DMS 273 (cell line): ENCODE data around the gene ATP6V0C.
A peak's percentile ranks its signal among the peaks of the same experiment; 100 is the strongest.

Source experiments
- DNase-seq: peaks from one replicate; lab custom pipeline; 2025; ENCODE audit not compliant: unreplicated experiment; lab: John Stamatoyannopoulos, UW

The ATP6V0C gene

DNA sequence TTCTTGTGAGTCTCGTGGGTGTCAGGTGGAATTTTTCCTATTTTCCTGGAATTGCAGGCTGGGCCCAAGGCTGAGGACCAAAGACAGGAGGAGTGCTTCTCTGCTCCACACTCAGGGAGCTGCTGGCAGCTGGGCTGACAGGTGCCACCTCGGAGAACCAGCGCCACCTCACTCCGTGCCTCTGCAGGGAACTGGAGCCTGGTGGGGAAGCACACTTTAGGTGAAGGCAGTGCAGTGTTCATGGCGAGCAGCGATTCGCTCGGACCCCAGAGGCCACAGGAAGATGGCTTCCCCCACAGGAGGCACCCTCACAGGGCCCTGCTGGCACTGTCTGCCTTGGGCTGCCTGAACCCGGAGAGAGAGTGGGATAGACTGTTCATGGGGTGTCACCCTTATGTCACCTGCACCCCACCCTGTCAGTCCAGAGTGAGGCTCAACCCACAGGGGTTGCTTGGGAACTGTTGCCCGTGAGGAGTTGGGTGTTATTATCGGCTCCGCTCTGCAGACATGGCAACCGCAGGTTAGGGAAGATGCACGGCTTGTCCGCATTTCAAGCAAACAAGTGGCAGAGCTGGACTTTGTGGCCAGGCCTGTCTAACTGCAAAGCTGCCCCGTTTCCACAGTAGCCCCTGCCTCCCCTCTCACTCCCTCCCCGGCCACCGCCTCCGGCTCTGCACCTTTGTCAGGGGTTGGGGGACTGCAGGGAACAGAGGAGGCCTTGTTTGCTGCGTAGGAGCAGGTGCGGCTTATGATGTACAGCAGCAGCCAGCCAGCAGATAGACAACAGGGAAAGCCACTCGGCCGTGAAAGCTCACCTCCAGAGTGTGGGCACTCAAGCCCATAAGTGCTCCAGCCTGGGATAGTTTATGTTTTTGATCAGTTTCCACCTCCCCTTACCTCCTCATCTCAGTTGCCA is 23.3 kb upstream of the ATP6V0C start:
- DNase-seq = no peak

DNA sequence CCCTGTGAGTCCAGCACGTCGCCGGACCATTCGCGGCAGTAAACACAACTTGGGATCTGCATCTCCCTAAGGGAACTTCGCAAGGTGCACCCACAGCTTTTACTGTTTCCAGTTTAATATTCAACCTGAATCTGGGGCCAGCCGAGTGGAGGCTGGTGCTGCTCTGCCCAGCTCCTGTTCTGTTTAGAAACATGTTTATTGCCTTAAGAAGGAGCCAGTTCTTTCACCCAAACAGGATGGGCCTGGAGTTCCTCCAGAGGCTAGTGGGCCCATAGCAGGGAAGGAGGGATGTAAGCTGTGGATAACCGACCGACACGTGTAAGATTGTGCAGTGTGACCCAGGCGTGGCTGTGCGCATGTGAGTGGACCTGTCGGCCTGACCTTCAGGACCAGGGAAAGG is 21.5 kb upstream of the ATP6V0C start:
- no peak for DNase-seq

DNA sequence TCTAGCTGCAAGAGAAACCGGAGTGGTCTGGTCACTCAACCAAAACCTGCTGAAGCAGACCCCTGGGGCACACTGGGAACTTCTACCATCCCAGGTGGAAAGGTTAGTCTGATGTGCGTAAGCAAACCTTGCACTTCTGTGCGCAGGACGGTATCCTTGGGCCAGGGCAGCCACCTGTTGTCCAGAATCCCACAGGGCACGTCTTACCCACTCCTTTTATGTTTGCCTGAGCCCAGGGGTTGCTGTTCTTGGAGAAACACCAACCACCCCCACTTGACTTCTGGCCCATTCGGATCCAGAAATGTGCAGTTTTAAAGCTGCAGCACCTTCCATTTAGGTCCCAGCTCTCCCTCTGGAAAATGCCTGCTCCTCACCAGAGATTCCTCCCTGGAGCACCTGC is 20.1 kb upstream of the ATP6V0C start:
- DNase-seq = no peak

GRCh38 chr16:2494616-2495015 is 19.1 kb upstream of the ATP6V0C start:
- no peak for DNase-seq

DNA sequence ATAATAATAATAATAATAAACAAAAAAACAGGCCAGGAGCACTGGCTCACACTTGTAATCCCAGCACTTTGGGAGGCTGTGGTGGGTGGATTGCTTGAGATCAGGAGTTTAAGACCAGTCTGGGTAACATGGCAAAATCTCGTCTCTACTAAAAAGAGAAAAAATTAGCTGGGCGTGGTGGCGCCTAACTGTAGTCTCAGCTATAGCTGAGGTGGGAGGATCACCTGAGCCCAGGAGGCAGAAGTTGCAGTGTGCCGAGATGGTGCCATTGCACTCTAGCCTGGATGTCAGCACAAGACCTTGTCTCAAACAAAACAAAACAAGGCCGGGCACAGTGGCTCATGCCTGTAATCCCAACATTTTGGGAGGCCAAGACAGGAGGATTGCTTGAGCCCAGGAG is 18.7 kb upstream of the ATP6V0C start:
- DNase-seq = no peak

DNA sequence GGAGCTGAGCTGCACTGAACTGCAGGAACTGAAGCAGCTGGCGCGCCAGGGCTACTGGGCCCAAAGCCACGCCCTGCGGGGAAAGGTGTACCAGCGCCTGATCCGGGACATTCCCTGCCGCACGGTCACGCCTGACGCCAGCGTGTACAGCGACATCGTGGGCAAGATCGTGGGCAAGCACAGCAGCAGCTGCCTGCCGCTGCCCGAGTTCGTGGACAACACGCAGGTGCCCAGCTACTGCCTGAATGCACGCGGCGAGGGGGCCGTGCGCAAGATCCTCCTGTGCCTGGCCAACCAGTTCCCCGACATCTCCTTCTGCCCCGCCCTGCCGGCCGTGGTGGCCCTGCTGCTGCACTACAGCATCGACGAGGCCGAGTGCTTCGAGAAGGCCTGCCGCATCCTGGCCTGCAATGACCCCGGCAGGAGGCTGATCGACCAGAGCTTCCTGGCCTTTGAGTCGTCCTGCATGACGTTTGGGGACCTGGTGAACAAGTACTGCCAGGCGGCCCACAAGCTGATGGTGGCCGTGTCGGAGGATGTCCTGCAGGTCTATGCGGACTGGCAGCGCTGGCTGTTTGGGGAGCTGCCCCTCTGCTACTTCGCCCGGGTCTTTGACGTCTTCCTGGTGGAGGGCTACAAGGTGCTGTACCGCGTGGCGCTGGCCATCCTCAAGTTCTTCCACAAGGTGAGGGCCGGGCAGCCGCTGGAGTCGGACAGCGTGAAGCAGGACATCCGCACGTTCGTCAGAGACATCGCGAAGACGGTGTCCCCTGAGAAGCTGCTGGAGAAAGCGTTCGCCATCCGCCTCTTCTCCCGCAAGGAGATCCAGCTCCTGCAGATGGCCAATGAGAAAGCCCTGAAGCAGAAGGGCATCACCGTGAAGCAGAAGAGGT is 17.3 kb upstream of the ATP6V0C start:
- no peak for DNase-seq

- DNase-seq = peak; percentile 92
Measured at GRCh38 chr16:2497116-2497630, 16.6 kb upstream of the ATP6V0C start.

- peak; percentile 83 for DNase-seq
Measured at GRCh38 chr16:2497695-2498484, 15.9 kb upstream of the ATP6V0C start.

DNA sequence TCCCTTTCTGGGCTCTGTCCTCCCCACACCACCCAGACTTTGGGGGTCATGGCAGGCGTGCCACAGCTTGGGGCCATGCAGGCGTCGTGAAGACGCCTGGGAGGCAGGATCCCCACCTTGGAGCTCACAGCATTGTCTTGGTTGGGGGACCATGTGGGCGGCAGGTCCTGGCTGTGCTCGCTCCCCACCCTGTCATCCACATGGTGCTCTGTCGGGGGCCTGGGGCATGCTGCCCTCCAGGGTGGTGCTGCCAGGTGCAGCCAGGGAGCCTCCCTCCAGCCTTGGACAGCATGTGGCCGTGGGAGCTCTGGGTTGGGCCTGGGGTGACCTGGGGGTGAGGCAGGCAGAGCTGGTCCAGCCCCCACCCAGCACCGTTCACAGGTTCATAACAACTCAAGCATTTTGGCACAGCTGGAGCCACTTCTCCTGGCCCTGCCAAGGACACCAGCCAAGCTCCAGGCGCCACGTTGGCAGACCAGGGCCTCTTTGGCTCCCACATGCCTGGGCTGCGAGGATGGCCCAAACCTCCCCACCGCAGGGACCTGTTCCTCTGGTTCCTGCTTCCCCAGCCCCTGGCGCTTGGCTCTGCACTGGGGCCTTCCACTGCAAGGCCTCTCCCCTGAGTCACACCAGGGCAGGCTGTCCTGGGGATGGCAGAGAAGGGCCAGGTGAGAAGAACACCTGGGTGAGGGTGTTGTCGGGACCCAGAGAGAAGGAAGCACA is 15.1 kb upstream of the ATP6V0C start:
- DNase-seq = peak; percentile 60

DNA sequence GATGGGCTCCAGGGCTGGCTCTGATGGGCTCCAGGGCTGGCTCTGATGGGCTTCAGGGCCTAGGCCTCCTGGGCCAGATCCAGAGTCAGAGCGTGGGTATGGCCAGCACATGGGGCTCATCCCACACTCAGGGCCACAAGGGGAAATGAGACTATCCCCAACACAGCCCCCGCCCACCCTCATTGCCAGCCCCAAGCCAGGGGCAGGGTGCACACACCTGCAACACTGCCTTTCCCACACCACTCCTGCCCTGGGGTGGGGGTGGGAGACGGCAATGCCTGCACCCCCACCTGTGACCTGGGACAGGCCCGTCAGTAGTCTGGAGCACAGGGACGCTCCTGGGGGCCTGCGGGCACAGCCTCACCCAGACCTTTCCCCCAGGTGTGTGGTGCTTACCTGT is 14.3 kb upstream of the ATP6V0C start:
- no peak for DNase-seq

DNA sequence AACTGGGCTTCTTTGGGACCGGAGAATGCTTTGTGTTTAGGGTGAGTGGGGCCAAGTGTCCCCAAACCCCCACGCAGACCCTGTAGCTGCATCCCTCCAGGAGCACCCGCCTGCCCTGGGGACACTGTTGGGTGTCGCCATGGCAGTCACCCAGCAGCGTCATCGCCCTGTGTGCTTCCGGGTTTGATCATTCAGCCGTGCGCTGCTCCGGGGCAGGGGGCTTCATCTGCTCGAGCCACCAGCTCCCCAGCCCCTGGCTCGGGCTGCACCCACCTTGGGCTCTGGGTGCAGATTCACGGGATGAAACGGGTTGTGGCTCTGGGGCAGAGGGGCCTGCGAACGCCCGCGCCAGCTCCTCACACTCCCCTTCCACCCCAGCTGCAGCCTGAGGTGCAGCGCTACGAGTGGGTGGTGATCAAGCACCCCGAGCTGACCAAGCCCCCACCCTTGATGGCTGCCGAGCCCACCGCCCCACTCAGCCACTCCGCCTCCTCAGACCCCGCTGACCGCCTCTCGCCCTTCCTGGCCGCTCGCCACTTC is 13.8 kb upstream of the ATP6V0C start:
- no peak for DNase-seq

DNA sequence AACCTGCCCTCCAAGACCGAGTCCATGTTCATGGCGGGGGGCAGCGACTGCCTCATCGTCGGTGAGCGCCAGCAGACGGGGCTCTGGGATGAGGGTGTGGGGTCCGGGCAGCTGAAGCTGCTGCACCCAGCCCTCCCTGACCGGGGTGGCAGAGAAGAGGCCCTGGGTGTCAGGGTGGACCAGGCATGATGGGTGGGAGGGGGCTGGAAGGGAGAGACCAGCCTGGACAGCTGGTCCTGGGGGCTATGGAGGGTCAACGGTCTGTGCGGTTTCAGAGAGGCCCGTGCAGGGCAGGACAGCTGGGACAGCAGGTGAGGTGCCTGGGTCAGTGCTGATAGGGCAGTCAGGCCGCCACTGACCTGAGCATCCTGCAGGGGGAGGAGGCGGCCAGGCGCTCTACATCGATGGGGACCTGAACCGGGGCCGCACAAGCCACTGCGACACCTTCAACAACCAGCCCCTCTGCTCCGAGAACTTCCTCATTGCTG is 13.3 kb upstream of the ATP6V0C start:
- DNase-seq = no peak

- peak; percentile 93 for DNase-seq
Measured at GRCh38 chr16:2500918-2501750, 12.6 kb upstream of the ATP6V0C start.

DNA sequence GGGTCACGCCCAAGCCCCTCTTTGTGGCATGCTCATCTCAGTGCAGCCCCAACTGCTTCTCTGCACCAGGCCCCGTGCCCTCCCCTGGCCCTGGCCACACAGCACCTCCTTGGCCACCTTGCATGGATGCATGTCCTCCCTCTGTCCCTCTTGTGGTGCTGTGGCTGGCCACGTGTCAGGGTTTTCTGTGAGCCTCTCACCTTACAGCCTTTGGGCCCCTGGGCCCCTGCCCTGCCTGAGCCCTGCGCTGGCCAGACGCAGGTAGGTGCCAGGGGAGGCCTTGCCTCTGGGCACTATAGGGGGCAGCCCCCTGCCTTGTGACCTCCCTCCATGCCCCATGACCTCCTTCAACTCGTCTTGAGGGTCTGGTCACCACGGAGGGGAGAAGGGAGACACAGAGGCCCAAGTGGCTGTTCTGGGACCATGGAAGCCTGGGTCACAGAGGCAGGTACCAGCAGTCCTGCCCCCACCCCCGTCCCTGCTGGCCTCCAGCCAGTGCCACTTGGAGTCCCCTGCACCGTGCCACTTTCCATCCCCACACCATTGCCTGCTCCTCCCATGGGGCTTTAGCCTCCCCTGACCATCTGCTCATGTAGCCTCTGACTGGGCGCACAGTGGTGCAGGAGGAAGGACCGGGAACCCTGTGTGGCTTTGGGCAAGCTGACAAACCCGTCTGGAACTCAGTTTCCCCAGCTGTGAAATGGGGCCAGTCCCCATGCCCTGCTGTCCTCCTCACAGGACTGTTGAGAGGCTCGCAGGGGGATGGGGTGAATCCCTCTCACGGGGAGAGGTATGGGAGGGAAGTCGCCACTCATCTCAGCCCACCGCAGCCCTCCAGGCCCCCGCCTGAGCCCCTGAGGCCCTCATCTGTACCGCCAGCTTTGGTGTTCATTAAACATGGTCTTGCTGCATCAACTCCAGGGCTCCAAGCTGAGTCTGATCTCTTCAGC is 11.5 kb upstream of the ATP6V0C start:
- DNase-seq = no peak

- no peak for DNase-seq
Measured at GRCh38 chr16:2505695-2506094, 8.1 kb upstream of the ATP6V0C start.

DNA sequence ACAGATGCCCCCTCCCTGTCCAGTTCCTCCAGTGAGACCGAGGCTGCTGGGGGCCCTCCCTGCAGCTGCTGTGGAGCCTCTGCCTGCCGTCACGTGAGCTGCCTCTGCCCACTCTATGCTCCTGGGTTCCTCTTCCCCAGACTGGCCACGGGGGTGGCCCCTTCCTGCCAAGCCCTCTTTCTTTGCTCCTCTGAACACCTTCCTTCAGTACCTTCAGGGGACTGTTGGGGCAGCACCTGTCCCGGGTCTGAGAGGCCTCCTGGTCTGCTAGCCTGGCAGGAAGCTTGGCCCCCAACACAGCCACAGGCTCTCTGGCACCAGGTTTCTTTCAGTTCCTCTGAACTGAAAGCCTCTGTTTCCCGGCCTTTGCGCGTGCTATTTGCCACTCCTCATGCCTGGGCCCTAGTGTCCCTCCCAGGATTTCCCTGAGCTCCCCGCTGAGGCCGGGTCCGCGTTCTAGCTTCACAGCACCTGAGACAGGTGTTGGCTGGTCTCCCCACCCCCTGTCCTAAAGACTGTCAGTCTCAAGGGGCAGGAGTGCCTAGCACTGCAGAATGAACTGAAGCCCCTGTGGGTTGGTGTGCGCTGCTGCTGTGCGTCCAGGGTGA is 6.6 kb upstream of the ATP6V0C start:
- no peak for DNase-seq

GRCh38 chr16:2507665-2508064 is 6.1 kb upstream of the ATP6V0C start:
- DNase-seq = no peak
